ENCODE results near the gene ELFN1. TPM values are rescaled to one million over a fixed set of nuclear protein-coding genes. Genes with fewer than 3 reads are reported as not detected.
A peak's percentile ranks its signal among the peaks of the same experiment; 100 is the strongest.

Gene ELFN1
- total RNA-seq, 1 donor from 2014 or later: 4.3 TPM

- no peak for DNase-seq
- Histone ChIP-seq H3K4me3 (no peak overlapping the region), H3K9me3 (no peaks in the 10 kb centered on the region), H3K36me3 (no peaks in the 10 kb centered on the region), H3K27ac (no peak overlapping the region), H3K27me3 (no peaks in the 10 kb centered on the region), H3K4me1 (peaks cover 17% of the 10 kb centered on the region)
- TF ChIP-seq CTCF (IDR thresholded peaks at IDR 0.05): no peak
- ATAC-seq: peak; percentile 64
- intact Hi-C loops (cut with DNase I): no loop called here
Observed at GRCh38 chr7:1741751-1742554, 71.9 kb downstream of the ELFN1 start.

- Histone ChIP-seq H3K4me1 (peaks cover 17% of the 10 kb centered on the region), H3K9me3 (no peaks in the 10 kb centered on the region), H3K27ac (no peak overlapping the region), H3K27me3 (no peaks in the 10 kb centered on the region), H3K36me3 (no peaks in the 10 kb centered on the region), H3K4me3 (peak overlapping the region; percentile 19)
- intact Hi-C loops (cut with DNase I): no loop called here
- no peak for ATAC-seq
- no peak for DNase-seq
- no peak for TF ChIP-seq CTCF (IDR thresholded peaks at IDR 0.05)
Observed at GRCh38 chr7:1742555-1743303, 72.7 kb downstream of the ELFN1 start.

- Histone ChIP-seq H3K4me3 (no peak overlapping the region), H3K9me3 (no peaks in the 10 kb centered on the region), H3K4me1 (peaks cover 17% of the 10 kb centered on the region), H3K27me3 (no peaks in the 10 kb centered on the region), H3K36me3 (no peaks in the 10 kb centered on the region), H3K27ac (no peak overlapping the region)
- ATAC-seq (no peak), DNase-seq (no peak)
- no peak for TF ChIP-seq CTCF (IDR thresholded peaks at IDR 0.05)
- intact Hi-C loops (cut with DNase I): no loop called here
Observed at GRCh38 chr7:1743481-1744230, 73.6 kb downstream of the ELFN1 start.

- Histone ChIP-seq H3K27me3 (peaks cover 4% of the 10 kb centered on the region), H3K36me3 (no peaks in the 10 kb centered on the region), H3K4me1 (peaks cover 17% of the 10 kb centered on the region), H3K27ac (no peak overlapping the region), H3K4me3 (no peak overlapping the region), H3K9me3 (no peaks in the 10 kb centered on the region)
- ATAC-seq (no peak), DNase-seq (no peak)
- intact Hi-C loops (cut with DNase I): no loop called here
- TF ChIP-seq CTCF (IDR thresholded peaks at IDR 0.05): no peak
Observed at GRCh38 chr7:1744296-1745017, 74.4 kb downstream of the ELFN1 start.

GRCh38 chr7:1745018-1745532 is 75.0 kb downstream of the ELFN1 start:
- H3K4me1 ChIP-seq: peaks cover 17% of the 10 kb centered on the region
- intact Hi-C loops (cut with DNase I): no loop called here
- ATAC-seq: no peak
- H3K27ac ChIP-seq: no peak overlapping the region
- H3K36me3 ChIP-seq: no peaks in the 10 kb centered on the region
- H3K4me3 ChIP-seq: no peak overlapping the region
- no peak for DNase-seq
- no peak for TF ChIP-seq CTCF (IDR thresholded peaks at IDR 0.05)
- peaks cover 10% of the 10 kb centered on the region for H3K27me3 ChIP-seq
- H3K9me3 ChIP-seq: no peaks in the 10 kb centered on the region
